Tibial artery (tissue), 4 donors: Measurements from ENCODE around the gene PPIP5K2.

ENCODE experiments used
- DNase-seq, 2 donors: peaks; one replicate each; pipeline ENCODE4 v3.0.0-alpha.2; 2019
- H3K27ac ChIP-seq, 2 donors: fragments of 200-600 bp; sonication (generic) in 1 of 2; 1 replicate in 1 of 2; 2 replicates in 1 of 2; pipeline ENCODE4 v1.5.1; 2018 to 2019; ENCODE audit warnings: mild to moderate bottlenecking in 1 of 2
- H3K27me3 ChIP-seq, 2 donors: fragments of 200-600 bp; sonication (generic) in 1 of 2; one replicate each; pipeline versions ENCODE4 v1.5.1 to v1.6.0; 2016 to 2019
- H3K36me3 ChIP-seq, 3 donors: fragments of 200-600 bp; sonication (generic) in 2 of 3; one replicate each; pipeline ENCODE4 v1.5.1; 2016 to 2019; ENCODE audit warnings: mild to moderate bottlenecking in 2 of 3
- H3K4me1 ChIP-seq, 4 donors: fragments of 200-600 bp; sonication (generic) in 2 of 4; 1 replicate in 3 of 4; 2 replicates in 1 of 4; pipeline ENCODE4 v1.5.1; 2016 to 2019
- H3K4me3 ChIP-seq, 2 donors: fragments of 200-600 bp; sonication (generic) in 1 of 2; 1 replicate in 1 of 2; 2 replicates in 1 of 2; pipeline ENCODE4 v1.5.1; 2018 to 2019; ENCODE audit warnings: mild to moderate bottlenecking in 2 of 2
- H3K9me3 ChIP-seq, 3 donors: fragments of 200-600 bp; sonication (generic) in 1 of 3; one replicate each; pipeline ENCODE4 v1.5.1; 2016 to 2019
- intact Hi-C: fragments of 100-400 bp; cut with DNase I; formaldehyde crosslinking; loops from one replicate; pipeline ENCODE4 v1.15.0; 2023; ENCODE audit warnings: low total_unique reads
- TF ChIP-seq, protein P1 (sequence below), 2 experiments: fragments of 200-600 bp in 1 of 2; fragments of 450-650 bp in 1 of 2; IDR thresholded peaks; one replicate each; pipeline ENCODE4 v1.5.1; 2017 to 2019; ENCODE audit warnings: antibody characterized with exemption in 2 of 2, mild to moderate bottlenecking in 1 of 2, moderate library complexity in 1 of 2

Gene PPIP5K2

GRCh38 chr5:103256178-103256577 is 136.1 kb downstream of the PPIP5K2 start:
- TF ChIP-seq, protein P1, sequence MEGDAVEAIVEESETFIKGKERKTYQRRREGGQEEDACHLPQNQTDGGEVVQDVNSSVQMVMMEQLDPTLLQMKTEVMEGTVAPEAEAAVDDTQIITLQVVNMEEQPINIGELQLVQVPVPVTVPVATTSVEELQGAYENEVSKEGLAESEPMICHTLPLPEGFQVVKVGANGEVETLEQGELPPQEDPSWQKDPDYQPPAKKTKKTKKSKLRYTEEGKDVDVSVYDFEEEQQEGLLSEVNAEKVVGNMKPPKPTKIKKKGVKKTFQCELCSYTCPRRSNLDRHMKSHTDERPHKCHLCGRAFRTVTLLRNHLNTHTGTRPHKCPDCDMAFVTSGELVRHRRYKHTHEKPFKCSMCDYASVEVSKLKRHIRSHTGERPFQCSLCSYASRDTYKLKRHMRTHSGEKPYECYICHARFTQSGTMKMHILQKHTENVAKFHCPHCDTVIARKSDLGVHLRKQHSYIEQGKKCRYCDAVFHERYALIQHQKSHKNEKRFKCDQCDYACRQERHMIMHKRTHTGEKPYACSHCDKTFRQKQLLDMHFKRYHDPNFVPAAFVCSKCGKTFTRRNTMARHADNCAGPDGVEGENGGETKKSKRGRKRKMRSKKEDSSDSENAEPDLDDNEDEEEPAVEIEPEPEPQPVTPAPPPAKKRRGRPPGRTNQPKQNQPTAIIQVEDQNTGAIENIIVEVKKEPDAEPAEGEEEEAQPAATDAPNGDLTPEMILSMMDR (IDR thresholded peaks at IDR 0.05), result no peak
- H3K27ac ChIP-seq, result no peak overlapping the region
- DNase-seq, result no peak

GRCh38 chr5:103258368-103258956 is 138.4 kb downstream of the PPIP5K2 start, which contains the start of gene MACIR:
Gene MACIR, plus strand, starts transcription at chr5:103258763. Its CDS starts 17,157 bp downstream, at chr5:103275920.
- Histone ChIP-seq H3K27ac (peak within 1 kb of the TSS; percentile 80), H3K27me3 (no peaks in the 10 kb centered on the region), H3K4me1 (peaks cover 0 to 23% (median 10%) of the 10 kb centered on the region in 4 donors), H3K4me3 (peak within 1 kb of the TSS; percentile 90 to 97), H3K36me3 (no peaks in the 10 kb centered on the region), H3K9me3 (no peaks in the 10 kb centered on the region)
- TF ChIP-seq, protein P1 (IDR thresholded peaks at IDR 0.05), result no peak
- peak; percentile 98 for DNase-seq
- intact Hi-C loops, result no loop called here

More at GRCh38 chr5:103256178-103256577, 136.1 kb downstream of the PPIP5K2 start:
- peaks cover 0 to 7% (median 3%) of the 10 kb centered on the region in 4 donors for H3K4me1 ChIP-seq
- intact Hi-C loops, result no loop called here
- no peaks in the 10 kb centered on the region for H3K27me3 ChIP-seq
- H3K4me3 ChIP-seq, result no peak overlapping the region
- no peaks in the 10 kb centered on the region for H3K36me3 ChIP-seq
- H3K9me3 ChIP-seq, result no peaks in the 10 kb centered on the region

DNA sequence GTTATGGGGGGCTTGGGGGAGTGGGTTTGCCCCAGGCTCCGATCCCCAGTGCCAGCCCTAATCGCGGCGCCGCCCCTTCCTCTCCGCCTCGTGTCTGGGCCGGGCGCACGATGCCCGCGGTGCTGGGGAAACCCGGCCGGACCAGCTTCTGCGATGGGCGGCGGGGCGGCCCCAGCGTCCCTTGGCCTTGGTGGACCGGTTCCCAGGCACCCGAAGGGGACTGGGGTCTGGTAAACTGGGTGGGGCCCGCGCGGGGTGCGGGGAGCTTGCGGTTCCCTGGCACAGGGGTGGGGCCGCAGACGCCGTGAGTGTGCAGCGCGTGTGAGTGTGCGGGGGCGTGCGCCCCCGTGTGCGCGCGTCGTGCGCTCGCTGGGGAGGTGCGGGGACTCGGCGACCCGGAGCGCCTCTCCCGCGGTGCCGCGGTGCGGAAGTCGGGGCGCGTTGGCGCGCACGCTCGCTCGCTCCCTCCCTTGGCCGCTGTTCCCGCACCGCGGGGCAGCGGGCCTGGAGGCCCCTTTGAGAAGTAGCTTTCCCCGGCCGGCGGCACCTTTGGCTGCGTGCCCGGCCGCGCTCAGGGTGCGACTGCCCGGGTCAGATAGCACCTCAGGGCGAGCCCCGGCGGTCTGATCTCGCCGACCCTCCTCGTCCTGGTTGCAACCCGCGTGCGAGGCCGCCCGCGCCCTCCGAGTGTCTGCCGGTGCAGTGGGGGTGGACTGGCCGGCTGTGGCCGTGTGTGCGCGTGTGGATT is 139.0 kb downstream of the PPIP5K2 start:
- TF ChIP-seq, protein P1 (IDR thresholded peaks at IDR 0.05), result no peak
- DNase-seq, result peak; percentile 36 to 74
- Histone ChIP-seq H3K36me3 (no peaks in the 10 kb centered on the region), H3K9me3 (no peaks in the 10 kb centered on the region), H3K4me1 (peaks cover 0 to 23% (median 10%) of the 10 kb centered on the region in 4 donors), H3K4me3 (peak overlapping the region; percentile 90 to 97), H3K27ac (peak overlapping the region; percentile 80), H3K27me3 (no peaks in the 10 kb centered on the region)
- intact Hi-C loops, result no loop called here

DNA sequence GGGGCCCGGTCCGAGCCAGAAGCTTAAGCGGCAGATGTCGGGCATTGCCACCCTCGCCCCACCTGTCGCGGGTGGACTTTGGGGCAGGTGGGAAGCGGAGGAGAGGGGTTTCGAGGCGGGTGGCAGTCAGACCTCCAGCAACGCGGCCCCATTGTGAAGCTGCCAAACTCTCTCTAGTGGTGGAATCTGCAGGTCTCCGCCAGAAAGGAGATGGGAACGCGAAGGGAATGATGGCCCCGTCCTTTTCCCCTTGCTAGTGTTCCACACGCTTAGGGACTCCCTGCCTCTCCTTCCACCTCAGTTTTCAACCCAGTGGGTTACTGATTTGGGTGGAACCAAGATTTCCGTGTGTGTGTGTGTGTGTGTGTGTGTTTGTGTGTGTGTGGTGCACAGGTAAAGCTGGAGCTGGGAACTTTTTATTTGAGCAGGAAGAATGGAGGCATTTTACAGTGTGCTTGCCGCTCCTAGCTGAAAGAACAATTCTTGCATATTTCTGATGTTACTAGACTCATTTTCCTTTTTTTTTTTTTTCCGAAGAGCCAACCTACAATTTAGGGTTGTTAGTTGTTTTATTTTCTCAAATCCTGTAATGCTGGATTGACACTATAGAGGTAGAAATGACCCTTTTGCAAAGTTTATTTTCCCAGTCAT is 139.7 kb downstream of the PPIP5K2 start:
- Histone ChIP-seq H3K27ac (peak overlapping the region; percentile 80), H3K27me3 (no peaks in the 10 kb centered on the region), H3K4me1 (peaks cover 0 to 23% (median 10%) of the 10 kb centered on the region in 4 donors), H3K4me3 (peak overlapping the region; percentile 90 to 97), H3K36me3 (no peaks in the 10 kb centered on the region), H3K9me3 (no peaks in the 10 kb centered on the region)
- intact Hi-C loops, result no loop called here
- DNase-seq, result peak in 1 of 2 donors; percentile 30
- TF ChIP-seq, protein P1 (IDR thresholded peaks at IDR 0.05), result no peak

GRCh38 chr5:103260951-103261350 is 140.8 kb downstream of the PPIP5K2 start:
- Histone ChIP-seq H3K9me3 (no peaks in the 10 kb centered on the region), H3K4me3 (peak overlapping the region in 1 of 2 donors; percentile 90), H3K27me3 (no peaks in the 10 kb centered on the region), H3K27ac (no peak overlapping the region), H3K4me1 (peaks cover 0 to 23% (median 10%) of the 10 kb centered on the region in 4 donors), H3K36me3 (no peaks in the 10 kb centered on the region)
- no peak for DNase-seq
- intact Hi-C loops, result no loop called here
- TF ChIP-seq, protein P1 (IDR thresholded peaks at IDR 0.05), result no peak
